Psoas muscle (tissue), 8 donors: ENCODE data around the gene NPAS4. TPM values are rescaled to one million over a fixed set of nuclear protein-coding genes. Genes with fewer than 3 reads are reported as not detected.

Experiments used
- ATAC-seq, 4 donors: fragments of 200-7000 bp; cut with Tn5 transposase; one replicate each; pipeline ENCODE4 v1.9.1; 2020; ENCODE audit warnings: moderate library complexity in 3 of 4, mild to moderate bottlenecking in 2 of 4
- DNase-seq, 2 donors: peaks; one replicate each; pipeline ENCODE4 v3.0.0-alpha.2; 2020
- H3K27ac ChIP-seq: fragments of 200-600 bp; one replicate; pipeline ENCODE4 v1.8.0; 2022
- H3K27me3 ChIP-seq, 3 donors: fragments of 200-600 bp in 1 of 3; one replicate each; pipeline versions ENCODE4 v1.6.1 to v1.8.0; 2013 to 2022; ENCODE audit warnings: low read length in 2 of 3, mild to moderate bottlenecking in 2 of 3, moderate library complexity in 1 of 3; ENCODE audit not compliant: insufficient read depth in 3 of 3
- H3K36me3 ChIP-seq, 2 donors: fragments of 200-600 bp in 1 of 2; one replicate each; pipeline versions ENCODE4 v1.6.1 to v1.8.0; 2013 to 2022; ENCODE audit warnings: low read depth in 1 of 2, mild to moderate bottlenecking in 1 of 2, moderate library complexity in 1 of 2; ENCODE audit not compliant: insufficient read depth in 1 of 2
- H3K4me1 ChIP-seq: fragments of 200-600 bp; one replicate; pipeline ENCODE4 v1.8.0; 2022
- H3K4me3 ChIP-seq: fragments of 200-600 bp; one replicate; pipeline ENCODE4 v1.8.0; 2022; ENCODE audit warnings: mild to moderate bottlenecking
- H3K9me3 ChIP-seq: fragments of 200-600 bp; one replicate; pipeline ENCODE4 v1.8.0; 2022
- WGBS, 3 donors: extraction: QIAGEN DNeasy Blood & Tissue Kit; methylation state at CpG; one replicate each; pipeline versions ENCODE4 v1.1.6 to v1.1.7; 2013; 5-methylcytosine and 5-hydroxymethylcytosine counted together
- intact Hi-C, 2 donors: fragments of 100-400 bp; cut with DNase I; formaldehyde crosslinking; loops; one replicate each; pipeline versions ENCODE4 v1.11.0 to v1.14.2; 2022
- polyA plus RNA-seq, 3 donors: library from polyadenylated mRNA; stranded (reverse); fragments of 200-250 nt; gene quantifications; one replicate each; pipeline ENCODE4 v1.2.3, GENCODE V29; 2013
- total RNA-seq, 4 donors: library from RNA; stranded (reverse); fragmentation: NEBNext Ultra II Directional in 2 of 4; extraction: Animal tissue kit (Norgen Biotek cat#: 25700) in 2 of 4; gene quantifications; one replicate each; pipeline versions ENCODE4 v1.2.1 to v1.2.4, GENCODE V29; 2021 to 2023
- TF ChIP-seq, protein P1 (sequence below): fragments of 200-600 bp; IDR thresholded peaks from one replicate; pipeline ENCODE4 v1.8.0; 2022; ENCODE audit warnings: antibody characterized with exemption
- donor health status: healthy with polysubstance abuse.
- donor health status: DM: no; HTN: no; CAD: no; lungs with moderate emphysema.
- donor health status: Bipolar disorder and iron deficiency.
- donor health status: healthy.
- donor health status: DM: yes; HTN: yes; CAD: no.
- donor health status: DM: no; HTN: no; CAD: no.
- donor health status: DM: no; HTN: no; CAD: no.
- donor health status: DM: yes; HTN: yes; CAD: no.

NPAS4 gene
- total and polyA plus RNA-seq, 7 donors = 0.05 TPM; not detected in 6

DNA sequence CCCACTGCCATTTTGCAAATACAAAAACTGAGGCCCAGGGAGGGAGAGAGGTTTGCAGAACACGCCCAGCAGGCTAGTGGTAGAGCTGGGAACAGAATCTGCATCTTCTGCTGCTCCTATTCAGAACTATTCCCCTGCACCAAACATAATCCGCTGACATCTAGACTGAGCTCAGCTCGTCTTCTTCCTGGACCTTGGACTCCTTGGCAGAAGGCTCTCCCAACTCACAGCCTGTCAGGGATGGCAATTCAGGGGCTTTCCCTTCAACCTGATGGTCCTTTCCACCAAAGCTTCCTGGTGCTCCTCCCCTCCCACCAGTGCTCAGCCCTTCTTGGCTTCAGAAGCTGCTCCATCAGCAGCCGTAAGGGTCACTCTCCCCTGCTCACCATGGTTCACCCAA, 9.5 kb upstream of the NPAS4 start:
- TF ChIP-seq, protein P1, sequence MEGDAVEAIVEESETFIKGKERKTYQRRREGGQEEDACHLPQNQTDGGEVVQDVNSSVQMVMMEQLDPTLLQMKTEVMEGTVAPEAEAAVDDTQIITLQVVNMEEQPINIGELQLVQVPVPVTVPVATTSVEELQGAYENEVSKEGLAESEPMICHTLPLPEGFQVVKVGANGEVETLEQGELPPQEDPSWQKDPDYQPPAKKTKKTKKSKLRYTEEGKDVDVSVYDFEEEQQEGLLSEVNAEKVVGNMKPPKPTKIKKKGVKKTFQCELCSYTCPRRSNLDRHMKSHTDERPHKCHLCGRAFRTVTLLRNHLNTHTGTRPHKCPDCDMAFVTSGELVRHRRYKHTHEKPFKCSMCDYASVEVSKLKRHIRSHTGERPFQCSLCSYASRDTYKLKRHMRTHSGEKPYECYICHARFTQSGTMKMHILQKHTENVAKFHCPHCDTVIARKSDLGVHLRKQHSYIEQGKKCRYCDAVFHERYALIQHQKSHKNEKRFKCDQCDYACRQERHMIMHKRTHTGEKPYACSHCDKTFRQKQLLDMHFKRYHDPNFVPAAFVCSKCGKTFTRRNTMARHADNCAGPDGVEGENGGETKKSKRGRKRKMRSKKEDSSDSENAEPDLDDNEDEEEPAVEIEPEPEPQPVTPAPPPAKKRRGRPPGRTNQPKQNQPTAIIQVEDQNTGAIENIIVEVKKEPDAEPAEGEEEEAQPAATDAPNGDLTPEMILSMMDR = no peak
- 56 to 69% (median 63%) methylated on average over 4 of the region's 4 CpGs for WGBS, 3 donors

DNA sequence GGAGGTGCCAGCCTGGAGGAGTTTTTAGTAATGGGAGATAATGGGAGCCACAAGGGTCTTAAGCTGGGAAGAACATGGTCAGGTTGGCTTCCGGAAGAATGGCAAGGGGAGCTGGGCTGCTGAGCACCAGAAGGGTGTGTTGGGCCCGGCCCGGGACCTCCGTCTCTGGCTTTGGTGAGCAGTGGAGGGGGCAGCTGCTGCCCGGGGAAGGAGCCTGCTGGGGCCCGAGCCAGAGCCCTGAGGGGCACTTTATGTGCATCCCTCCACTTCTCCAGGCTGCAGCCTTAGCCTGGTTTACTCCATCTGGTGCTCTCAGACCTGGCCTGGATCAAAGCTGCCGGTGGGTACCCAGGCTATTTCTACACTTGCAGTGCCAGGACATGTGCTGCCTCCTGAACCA, 8.7 kb upstream of the NPAS4 start:
- TF ChIP-seq, protein P1 = no peak
- Histone ChIP-seq H3K27me3 (peaks cover 0 to 12% (median 3%) of the 10 kb centered on the region in 3 donors), H3K27ac (no peak overlapping the region), H3K4me1 (peaks cover 6% of the 10 kb centered on the region), H3K9me3 (no peaks in the 10 kb centered on the region), H3K4me3 (no peak overlapping the region), H3K36me3 (no peaks in the 10 kb centered on the region)
- DNase-seq (no peak), ATAC-seq (no peak)
- WGBS, 3 donors = 62 to 68% (median 67%) methylated on average over 7 of the region's 7 CpGs
- intact Hi-C loops = loop anchor here in 1 of 2 donors (10.0 kb wide), 1 partner anchor 273 kb away; no protein-coding TSS in a partner anchor

More for the DNA sequence above, 9.5 kb upstream of the NPAS4 start:
- peaks cover 0 to 12% (median 3%) of the 10 kb centered on the region in 3 donors for H3K27me3 ChIP-seq
- no peaks in the 10 kb centered on the region for H3K36me3 ChIP-seq
- intact Hi-C loops = loop anchor here in 1 of 2 donors (10.0 kb wide), 1 partner anchor 273 kb away; no protein-coding TSS in a partner anchor
- ATAC-seq (no peak), DNase-seq (no peak)
- peaks cover 6% of the 10 kb centered on the region for H3K4me1 ChIP-seq
- no peaks in the 10 kb centered on the region for H3K9me3 ChIP-seq
- no peak overlapping the region for H3K4me3 ChIP-seq
- H3K27ac ChIP-seq = no peak overlapping the region

DNA sequence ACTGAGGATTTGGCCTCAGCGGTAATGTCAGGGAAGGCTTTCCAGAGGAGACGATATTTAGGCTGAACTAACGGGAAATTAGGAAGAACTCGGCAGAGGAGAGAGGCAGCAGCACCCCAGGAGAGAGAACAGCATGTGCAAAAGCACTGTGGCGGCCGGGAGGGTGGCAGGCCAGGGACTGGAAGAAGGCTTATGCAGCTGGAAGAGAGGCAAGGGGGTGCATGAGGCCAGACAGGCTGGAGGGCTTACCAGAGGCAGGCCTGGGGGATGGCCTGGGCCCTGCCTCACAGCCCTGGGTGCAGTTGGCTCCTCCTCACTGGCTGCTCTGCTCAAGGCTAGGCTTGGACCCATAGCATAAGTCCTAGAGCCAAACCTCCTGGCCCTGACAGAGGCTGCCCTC, 7.7 kb upstream of the NPAS4 start:
- TF ChIP-seq, protein P1 = no peak
- H3K4me3 ChIP-seq = no peak overlapping the region
- intact Hi-C loops = loop anchor here in 1 of 2 donors (10.0 kb wide), 1 partner anchor 272 kb away; no protein-coding TSS in a partner anchor
- H3K9me3 ChIP-seq = no peaks in the 10 kb centered on the region
- H3K36me3 ChIP-seq = no peaks in the 10 kb centered on the region
- H3K27ac ChIP-seq = no peak overlapping the region
- DNase-seq (no peak), ATAC-seq (no peak)
- peaks cover 0 to 12% (median 3%) of the 10 kb centered on the region in 3 donors for H3K27me3 ChIP-seq
- WGBS, 3 donors = 77 to 81% (median 78%) methylated on average over 6 of the region's 6 CpGs
- peaks cover 15% of the 10 kb centered on the region for H3K4me1 ChIP-seq

DNA sequence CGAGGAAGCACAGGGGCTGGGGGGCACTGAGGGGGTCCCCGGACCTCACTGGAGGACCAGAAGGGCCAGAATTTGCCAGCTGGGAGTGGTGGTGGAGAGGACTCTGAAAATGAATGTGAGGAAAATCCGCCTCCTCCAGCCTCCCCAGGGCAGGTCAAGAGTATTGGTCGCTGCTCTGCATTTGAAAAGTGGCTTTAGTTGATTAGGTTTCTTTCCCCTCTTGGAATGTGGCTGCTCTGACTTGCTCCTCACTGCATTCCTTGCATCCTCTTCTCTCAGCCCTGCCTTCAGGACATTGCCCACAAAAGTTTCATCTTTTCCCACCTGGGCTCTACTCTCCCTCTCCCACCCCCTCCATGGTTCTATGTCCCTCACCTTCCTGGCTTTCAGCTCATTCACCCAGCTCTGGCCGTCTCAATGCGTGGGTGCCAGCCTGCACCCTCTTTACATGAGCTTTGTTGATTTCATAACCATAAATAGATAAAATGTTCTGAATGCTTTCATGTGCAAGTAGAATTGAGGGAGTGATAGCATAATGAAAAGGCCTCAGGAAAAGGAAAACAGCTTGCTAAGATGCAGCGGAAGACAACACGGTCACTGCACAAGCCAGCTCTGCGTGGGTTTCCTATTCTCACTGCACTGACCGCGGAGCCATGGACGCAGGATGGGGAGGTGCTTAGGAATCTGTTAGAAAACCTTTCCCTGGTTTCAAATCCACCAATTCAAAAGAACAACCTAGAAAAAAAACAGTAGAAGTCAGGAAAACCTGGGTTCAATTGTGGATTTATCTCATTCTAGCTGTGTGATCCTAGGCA, 6.5 kb upstream of the NPAS4 start:
- Histone ChIP-seq H3K27me3 (peaks cover 0 to 5% (median 3%) of the 10 kb centered on the region in 3 donors), H3K4me1 (peaks cover 19% of the 10 kb centered on the region)
- intact Hi-C loops = loop anchor here in 1 of 2 donors (10.0 kb wide), 1 partner anchor 270 kb away; no protein-coding TSS in a partner anchor

More for the DNA sequence above, 6.5 kb upstream of the NPAS4 start:
- Histone ChIP-seq H3K36me3 (no peaks in the 10 kb centered on the region), H3K9me3 (no peaks in the 10 kb centered on the region), H3K27ac (no peak overlapping the region), H3K4me3 (no peak overlapping the region)
- ATAC-seq (no peak), DNase-seq (no peak)
- TF ChIP-seq, protein P1 = no peak
- 56 to 65% (median 60%) methylated on average over 11 to 12 of the region's 12 CpGs for WGBS, 3 donors
